HG03280 (cell line): ENCODE results near the gene PCSK1N.
"Not testable (repeated sequence)": the region's sequence is repeated elsewhere in the genome, so short reads cannot be mapped to it uniquely, and the experiment has no call there.

Experiments
- ATAC-seq: cut with Tn5 transposase; IDR thresholded peaks from one replicate; pipeline ENCODE4 v1.9.1; 2021; ENCODE audit warnings: mild to moderate bottlenecking, moderate library complexity; ENCODE audit not compliant: unreplicated experiment

PCSK1N gene

DNA sequence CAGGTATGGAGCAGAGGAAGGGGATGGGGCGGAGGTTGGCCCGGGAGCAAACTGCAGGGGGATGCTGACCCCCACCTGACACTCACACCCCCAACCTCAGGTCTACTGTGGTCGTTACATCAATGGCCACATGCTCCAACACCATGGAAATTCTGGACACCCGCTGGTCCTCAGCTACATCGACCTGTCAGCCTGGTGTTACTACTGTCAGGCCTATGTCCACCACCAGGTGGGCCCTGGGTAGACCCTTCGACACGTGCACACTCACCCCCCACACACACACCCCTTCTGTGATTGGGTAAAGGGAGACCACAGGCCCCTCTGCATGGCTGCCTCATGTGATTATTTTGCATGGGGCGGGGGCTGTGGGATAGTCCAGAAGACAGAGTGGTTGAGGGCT lies 11.3 kb downstream of the PCSK1N start:
- no peak for ATAC-seq

DNA sequence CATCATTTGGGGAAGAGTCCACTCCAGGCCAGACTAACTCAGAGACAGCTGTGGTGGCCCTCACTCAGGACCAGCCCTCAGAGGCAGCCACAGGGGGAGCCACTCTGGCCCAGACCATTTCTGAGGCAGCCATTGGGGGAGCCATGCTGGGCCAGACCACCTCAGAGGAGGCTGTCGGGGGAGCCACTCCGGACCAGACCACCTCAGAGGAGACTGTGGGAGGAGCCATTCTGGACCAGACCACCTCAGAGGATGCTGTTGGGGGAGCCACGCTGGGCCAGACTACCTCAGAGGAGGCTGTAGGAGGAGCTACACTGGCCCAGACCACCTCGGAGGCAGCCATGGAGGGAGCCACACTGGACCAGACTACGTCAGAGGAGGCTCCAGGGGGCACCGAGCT lies 12.4 kb downstream of the PCSK1N start:
- no peak for ATAC-seq

DNA sequence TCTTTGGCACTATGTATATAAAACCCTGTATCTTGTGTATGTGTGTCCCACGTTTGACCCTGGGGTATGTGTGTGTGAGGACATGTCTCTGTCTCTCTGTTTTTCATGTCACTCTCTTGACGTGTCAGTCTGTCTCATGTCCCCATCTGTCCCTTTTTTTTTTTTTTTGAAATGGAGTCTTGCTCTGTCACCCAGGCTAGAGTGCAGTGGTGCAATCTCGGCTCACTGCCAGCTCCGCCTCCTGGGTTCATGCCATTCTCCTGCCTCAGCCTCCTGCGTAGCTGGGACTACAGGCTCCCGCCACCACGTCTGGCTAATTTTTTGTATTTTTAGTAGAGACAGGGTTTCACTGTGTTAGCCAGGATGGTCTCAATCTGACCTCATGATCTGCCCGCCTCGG lies 16.0 kb downstream of the PCSK1N start:
- not testable (repeated sequence) for ATAC-seq

DNA sequence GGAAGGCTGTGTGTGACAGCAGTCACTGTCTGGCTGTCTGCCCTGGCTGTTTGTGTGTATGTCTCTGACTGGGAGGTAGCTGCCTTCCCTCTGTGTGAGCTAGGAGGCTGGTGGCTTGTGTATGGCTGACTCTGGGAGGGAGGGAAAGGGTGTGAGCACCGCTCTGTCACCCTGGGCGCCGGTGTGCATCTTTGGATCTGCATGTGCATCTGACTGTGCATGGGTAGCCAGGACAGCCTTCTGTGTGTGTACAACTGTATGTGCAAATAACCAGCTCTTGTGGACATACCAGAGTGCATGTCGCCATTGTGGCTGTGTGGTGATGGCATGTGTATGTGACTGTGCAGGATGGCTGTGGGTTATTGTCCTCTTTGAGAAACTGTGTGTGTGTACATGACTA lies 16.5 kb downstream of the PCSK1N start:
- no peak for ATAC-seq

DNA sequence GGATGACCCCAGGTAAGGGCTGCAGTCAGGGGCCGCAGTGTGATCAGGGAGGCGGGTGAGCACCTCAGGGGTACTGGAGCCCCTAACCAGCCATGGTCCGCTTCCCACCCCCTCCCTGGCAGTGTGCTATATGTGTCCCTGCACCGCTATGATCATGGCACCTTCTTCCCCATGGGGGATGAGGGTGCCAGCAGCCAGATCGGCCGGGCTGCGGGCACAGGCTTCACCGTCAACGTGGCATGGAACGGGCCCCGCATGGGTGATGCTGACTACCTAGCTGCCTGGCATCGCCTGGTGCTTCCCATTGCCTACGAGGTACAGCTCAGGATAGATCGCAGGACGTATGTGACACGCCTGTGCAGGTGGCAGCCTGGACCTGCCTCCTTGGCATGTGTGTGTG lies 17.3 kb downstream of the PCSK1N start:
- ATAC-seq = no peak

DNA sequence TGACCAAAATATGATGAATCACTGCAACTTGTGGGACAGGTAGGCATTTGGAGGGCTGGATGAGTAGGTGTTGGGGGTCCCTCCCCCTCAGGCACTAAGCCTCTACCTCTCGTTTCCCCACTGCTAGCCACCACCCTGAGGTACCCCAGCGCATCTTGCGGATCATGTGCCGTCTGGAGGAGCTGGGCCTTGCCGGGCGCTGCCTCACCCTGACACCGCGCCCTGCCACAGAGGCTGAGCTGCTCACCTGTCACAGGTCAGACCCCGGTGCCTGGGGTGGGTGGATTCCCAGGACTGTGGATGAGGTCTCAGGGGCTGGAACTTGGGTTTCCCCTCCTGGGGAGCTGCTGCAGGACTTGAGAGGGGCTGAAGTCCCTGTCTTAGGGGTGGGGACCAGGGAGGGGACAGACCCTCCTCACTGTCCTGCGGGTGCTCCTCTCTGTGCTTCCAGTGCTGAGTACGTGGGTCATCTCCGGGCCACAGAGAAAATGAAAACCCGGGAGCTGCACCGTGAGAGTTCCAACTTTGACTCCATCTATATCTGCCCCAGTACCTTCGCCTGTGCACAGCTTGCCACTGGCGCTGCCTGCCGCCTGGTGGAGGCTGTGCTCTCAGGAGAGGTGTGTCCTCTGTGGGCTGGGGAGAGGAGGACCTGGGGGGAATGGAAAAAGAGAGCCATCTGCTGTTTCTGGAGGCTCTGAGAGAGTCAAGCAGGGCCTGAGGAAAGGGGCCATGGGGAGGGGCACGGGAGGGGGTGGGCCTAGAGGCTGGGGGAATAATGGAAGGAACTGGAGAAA lies 19.2 kb downstream of the PCSK1N start:
- ATAC-seq = no peak

DNA sequence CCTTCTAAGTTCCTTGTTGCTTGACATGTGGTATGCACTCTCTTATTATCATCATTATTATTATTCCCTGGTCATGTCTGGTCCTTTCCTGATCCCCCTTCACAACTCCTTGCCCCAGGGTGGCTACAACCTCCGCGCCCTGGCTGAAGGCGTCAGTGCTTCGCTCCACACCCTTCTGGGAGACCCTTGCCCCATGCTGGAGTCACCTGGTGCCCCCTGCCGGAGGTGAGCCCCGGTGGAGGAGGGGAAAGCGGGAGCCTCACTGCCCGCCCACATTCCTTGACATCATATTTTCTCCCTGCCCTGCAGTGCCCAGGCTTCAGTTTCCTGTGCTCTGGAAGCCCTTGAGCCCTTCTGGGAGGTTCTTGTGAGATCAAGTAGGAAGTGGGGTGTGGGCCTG lies 20.1 kb downstream of the PCSK1N start:
- no peak for ATAC-seq

DNA sequence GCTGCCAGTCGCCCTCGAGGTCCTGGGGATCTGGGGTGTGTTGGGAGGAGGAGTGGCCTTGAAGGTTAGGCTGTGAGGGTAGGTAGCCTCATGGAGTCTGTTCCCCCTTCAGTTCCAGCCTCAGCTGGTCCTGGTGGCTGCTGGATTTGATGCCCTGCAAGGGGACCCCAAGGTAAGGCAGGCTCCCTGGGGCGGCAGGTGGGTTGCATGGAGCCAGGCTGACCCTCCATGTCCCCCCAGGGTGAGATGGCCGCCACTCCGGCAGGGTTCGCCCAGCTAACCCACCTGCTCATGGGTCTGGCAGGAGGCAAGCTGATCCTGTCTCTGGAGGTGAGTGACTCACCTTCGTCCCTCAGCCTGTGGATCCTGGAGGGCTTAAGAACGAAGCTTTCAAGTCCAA lies 20.7 kb downstream of the PCSK1N start:
- ATAC-seq = no peak

DNA sequence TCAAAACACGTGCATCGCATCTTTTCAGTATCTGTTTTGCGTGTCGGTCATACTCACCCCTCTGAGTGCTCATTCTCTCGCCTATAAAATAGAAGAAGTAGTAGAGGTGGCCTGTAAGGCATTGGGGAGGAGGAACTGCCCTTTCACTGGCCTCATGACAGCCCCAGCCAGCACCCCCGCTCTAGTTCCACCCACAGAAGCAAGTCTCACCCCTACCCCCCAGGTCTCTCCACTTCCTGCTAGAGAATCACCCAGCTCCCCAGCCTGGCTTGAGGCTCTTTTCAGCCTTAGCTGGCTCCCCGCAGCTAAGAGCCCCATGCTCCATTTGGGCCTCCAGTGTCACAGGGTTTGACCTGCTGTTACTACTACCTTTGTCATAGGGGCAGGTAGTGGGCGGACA lies 21.8 kb downstream of the PCSK1N start:
- no peak for ATAC-seq

DNA sequence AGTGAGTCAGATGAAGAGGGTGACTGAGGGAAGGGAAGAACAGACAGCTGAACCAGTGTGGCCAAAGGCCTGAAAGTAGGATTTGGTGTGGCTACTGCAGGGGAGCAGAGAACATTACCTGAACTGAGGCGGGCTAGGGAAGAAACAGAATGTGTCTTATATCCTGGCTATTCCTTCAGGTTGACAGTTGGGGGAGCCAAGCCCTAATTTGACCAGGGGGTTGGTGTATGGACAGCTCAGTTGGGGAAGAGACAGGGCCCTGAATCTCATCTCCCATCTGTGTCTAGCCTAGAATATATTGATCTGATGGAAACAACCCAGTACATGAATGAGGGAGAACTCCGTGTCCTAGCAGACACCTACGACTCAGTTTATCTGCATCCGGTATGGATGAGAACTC lies 29.3 kb downstream of the PCSK1N start:
- no peak for ATAC-seq

DNA sequence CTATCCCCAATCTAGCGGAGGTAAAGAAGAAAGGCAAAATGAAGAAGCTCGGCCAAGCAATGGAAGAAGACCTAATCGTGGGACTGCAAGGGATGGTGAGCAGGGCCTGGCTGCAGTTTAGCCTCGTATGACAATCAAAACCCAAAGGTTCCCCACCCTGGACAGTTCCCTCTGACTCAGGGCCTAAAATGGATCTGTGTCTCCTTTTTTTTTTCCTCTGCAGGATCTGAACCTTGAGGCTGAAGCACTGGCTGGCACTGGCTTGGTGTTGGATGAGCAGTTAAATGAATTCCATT lies 32.6 kb downstream of the PCSK1N start:
- no peak for ATAC-seq

DNA sequence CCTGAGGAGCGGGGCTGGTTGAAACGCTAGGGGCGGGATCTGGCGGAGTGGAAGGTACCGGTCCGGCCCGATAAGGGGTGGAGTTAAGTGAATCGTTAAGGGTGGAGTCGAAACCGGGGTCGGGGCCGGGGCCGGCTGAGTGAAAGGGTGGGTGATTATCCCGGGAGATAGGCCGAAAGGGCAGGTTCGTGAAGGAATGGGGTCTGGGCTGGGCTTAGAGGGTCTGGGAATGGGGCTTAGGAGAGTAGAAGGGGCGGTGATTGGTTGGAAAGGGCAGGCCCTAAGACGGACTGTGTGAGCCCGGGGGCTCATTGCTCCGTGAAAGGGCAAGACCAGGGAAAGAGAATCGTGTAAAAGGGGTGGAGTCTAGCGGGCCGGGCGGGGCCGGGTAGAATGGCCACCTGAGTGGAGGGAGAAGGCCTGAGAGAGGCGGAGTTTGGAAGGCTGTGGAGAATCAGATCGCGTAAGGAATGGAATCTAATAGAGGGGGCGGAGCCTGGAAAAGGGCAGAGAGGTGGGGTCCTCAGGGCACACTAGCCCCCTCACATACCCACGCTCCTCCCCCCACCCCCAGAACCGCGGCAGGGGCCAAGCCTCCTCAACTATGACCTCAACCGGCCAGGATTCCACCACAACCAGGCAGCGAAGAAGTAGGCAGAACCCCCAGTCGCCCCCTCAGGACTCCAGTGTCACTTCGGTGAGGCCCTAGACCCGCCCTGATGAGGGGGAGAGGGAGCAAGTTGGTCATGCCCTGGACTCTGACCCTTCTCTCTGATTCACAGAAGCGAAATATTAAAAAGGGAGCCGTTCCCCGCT lies 33.1 kb downstream of the PCSK1N start:
- ATAC-seq = peak; percentile 46

DNA sequence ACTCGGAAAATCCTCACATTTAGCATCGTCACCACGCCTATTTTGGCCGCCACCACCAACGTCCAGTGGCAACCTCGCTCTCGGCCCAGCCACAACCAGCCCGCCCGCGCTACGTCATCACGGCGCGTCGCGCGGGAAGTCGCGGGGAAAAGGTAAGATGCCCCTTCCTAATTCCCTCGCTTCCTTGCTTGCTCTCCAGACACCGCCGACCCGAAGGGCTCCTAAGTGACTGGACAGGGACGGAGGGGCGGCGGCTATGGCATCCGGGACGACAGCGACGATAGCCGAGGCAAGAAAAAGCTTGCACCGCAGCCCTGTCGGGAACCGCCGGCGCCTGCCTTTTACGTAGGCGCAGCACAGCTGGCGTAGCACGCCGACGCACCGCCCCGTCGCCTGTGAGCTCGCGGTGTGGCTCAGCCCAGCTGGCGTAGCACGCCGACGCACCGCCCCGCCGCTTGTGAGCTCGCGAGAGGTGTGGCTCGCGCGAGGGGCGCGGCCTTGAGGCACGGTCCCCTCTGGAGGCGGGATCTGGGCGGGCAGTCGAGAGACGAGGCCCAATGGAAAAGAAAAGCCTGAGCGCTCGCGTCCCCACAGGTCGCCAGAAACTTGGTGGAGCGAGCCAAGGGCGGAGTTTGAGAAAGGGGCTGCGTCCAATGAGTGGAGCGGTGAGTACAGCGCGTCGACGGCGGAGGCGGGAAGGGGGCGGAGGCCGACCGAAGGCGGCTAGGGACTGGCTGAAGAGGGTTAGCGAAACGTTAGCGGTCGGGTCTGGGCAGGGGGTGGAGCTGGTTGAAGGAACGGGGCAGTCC lies 33.9 kb downstream of the PCSK1N start, which contains the start of gene HDAC6:
Gene HDAC6, plus strand, starts transcription at position 788 of the 809 bp plus-strand sequence. CDS start 626 bp downstream, outside the sequence.
- peak; percentile 86 for ATAC-seq

DNA sequence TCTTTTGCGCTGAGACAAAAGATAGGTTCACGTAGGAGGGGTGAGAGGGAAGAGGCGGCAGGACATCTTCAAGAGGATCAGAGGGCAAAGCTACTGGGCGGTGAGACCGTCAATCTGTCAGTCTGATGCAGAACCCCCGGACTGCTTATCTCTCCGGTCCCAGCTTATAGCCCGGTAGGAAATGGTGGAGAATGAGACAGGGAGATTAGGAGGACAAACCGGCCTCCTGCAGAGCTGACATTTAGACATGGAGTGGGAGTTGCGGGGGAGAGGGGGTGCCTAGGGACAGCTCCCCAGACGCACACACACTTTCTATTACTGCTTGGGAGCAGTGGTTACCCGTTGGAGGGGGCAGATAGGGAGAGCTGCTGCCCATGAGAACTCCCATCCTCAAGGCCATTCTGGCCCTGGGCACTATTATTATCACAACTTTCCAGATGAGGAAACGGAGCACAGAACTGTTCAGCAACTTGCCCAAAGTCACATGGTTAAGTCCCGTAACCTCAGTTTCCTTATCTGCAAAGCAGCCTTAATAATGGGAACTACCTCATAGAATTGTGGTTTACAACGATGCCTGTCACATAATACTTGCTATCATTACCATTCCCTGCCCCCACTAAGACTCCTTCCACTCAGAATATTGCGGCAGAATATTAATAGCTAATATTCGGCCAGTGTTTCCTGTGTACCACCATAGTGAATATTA lies 34.7 kb downstream of the PCSK1N start:
- no peak for ATAC-seq

DNA sequence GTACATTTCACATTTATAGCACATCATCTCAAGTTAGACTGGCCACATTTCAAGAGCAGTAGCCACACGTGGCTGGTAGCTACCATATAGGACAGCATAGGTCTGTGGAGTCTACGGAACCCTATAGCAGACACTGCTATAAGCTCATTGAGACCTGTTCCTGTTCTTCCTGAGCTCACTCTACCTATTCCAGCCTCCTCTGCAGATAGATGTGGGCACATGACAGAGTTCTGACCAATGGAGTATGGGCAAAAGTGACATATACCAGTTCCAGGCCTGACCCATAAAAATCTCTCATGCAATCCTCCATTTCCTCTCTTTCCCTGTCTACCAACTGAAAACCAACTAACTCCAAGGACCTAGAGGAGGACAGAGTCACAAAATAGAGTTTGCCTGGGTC lies 37.1 kb downstream of the PCSK1N start:
- ATAC-seq = no peak

DNA sequence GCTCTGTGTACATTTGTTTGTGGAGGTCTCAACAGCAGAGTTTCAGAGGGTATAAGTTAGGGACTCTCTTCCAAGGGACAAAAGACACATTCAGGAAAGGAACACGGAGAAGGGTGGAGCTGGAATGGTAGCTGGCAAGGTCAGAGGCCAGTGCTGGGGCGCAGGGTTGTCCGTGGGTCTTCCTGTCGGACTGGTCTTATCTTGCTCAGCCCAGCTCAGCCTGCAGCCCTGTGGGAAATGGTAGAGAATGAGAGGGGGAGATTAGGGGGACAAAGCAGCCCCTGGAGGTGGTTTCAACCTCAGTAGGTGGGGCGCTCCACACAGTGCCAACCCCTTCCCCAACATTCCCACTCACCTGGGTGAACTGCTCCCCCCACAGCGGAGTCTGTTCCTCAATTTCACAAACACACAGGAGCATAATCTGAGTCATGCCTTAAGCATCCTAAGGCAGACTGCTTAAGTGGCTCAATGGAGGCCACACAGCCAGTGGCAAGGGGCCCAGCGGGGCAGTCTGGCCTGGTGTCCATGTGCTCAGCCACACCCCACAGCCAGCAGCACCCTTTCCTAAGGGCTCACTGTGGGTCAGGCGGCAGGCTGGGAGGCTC lies 40.4 kb downstream of the PCSK1N start:
- ATAC-seq = no peak

DNA sequence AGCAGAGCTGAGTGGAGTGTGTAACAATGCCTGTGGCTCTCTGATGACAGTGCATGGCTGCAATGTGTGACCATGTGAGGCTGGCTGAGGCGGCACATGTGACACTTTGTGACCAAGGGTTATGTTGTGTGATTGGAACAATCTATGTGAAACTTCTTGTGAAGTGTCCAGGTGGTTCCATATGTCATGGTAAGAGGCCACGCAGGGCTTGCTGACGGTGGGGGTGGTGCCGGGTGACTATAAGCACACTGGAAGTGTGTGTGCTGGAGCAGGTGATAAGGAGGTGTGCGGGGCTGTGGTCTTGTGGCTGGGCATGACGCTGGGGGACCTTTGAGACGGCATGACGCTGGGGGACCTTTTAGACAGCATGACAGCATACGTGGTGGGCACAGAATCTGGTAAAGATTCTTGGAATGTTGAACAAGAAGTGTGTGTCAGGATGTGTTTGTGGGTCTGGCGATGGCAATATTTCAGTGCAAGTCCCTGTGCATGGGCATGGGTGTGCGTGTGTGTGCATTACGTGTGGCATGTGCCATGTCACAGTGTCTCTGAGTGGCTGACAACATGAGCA lies 41.0 kb downstream of the PCSK1N start:
- no peak for ATAC-seq

DNA sequence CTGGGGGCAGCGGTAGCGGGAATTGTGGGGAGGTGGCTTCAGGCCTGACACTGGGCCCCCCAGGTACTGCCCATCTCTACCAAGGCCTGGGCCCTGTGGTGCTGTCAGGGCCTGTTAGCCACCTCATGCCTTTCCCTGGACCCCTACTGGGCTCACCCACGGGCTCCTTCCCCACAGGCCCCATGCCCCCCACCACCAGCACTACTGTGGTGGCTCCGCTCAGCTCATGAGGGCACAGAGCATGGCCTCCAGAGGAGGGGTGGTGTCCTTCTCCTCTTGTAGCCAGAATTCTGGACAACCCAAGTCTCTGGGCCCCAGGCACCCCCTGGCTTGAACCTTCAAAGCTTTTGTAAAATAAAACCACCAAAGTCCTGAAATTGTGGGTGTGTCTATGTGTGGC lies 41.5 kb downstream of the PCSK1N start:
- no peak for ATAC-seq

DNA sequence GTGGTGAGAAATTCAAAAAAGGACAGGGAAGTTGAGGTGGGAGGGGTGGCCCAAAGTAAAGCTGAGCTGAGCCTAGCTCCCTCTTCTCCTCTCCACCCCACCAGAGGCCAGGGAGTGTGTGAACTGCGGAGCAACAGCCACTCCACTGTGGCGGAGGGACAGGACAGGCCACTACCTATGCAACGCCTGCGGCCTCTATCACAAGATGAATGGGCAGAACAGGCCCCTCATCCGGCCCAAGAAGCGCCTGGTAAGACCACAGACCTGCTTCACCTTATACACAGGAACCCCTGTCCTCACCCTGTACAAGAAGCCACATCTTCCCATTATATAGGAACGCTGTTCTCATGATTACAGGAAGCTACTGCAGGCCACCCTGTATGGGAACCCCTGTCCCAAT lies 43.2 kb downstream of the PCSK1N start:
- ATAC-seq = no peak
